ENCODE results near the gene RNASEL.

The RNASEL gene

DNA sequence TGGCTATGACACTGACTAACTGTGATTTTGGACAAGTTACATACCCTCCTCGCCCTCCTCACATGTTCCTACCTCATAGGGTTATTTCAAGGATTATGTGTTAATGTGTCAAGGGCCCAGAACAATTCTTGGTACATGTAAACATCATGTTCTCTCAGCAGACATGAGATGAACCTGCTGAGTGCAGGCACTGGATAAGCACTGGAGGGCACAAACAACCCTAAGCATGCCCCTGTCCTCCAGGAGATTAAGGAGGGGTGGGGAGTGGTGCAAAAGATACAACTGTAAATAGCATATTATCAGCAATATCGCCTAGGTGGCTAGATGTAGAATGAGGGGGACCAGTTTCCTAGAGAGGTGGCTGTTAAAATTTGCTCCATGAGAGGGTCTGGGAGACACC, 32.9 kb upstream of the RNASEL start:
- H3K36me3 ChIP-seq (ENCODE audit: control insufficient read depth, low read length), result no peaks in the 10 kb centered on the region
- TF ChIP-seq, protein P1, sequence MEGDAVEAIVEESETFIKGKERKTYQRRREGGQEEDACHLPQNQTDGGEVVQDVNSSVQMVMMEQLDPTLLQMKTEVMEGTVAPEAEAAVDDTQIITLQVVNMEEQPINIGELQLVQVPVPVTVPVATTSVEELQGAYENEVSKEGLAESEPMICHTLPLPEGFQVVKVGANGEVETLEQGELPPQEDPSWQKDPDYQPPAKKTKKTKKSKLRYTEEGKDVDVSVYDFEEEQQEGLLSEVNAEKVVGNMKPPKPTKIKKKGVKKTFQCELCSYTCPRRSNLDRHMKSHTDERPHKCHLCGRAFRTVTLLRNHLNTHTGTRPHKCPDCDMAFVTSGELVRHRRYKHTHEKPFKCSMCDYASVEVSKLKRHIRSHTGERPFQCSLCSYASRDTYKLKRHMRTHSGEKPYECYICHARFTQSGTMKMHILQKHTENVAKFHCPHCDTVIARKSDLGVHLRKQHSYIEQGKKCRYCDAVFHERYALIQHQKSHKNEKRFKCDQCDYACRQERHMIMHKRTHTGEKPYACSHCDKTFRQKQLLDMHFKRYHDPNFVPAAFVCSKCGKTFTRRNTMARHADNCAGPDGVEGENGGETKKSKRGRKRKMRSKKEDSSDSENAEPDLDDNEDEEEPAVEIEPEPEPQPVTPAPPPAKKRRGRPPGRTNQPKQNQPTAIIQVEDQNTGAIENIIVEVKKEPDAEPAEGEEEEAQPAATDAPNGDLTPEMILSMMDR (IDR thresholded peaks at IDR 0.05; ENCODE audit: low read depth, low read length, poor library complexity, severe bottlenecking), result no peak
- no peak for TF ChIP-seq EZH2phosphoT487 (IDR thresholded peaks at IDR 0.05; ENCODE audit: borderline replicate concordance, low read length)
- no peaks in the 10 kb centered on the region for H3K27me3 ChIP-seq (ENCODE audit: control insufficient read depth, low read length)
- no peaks in the 10 kb centered on the region for H3K79me2 ChIP-seq (ENCODE audit: control insufficient read depth, low read length)
- H3K4me3 ChIP-seq (ENCODE audit: low read length), result no peak overlapping the region
- no peak overlapping the region for H3K4me2 ChIP-seq (ENCODE audit: low read length)
- no peaks in the 10 kb centered on the region; the same call in 1 of the 2 replicates for H3K9me3 ChIP-seq (ENCODE audit: control insufficient read depth, insufficient read depth, low read length)
- H3F3A ChIP-seq (ENCODE audit: control insufficient read depth, insufficient read depth), result peaks cover 13% of the 10 kb centered on the region
- no peaks in the 10 kb centered on the region for H3K9me2 ChIP-seq (replicated peaks; ENCODE audit: control insufficient read depth, low read length)
- no peaks in the 10 kb centered on the region for H4K20me1 ChIP-seq (ENCODE audit: control insufficient read depth, insufficient read depth, low read depth, low read length)
- no peak overlapping the region for H3K27ac ChIP-seq (ENCODE audit: low read depth, low read length)
- H3K4me1 ChIP-seq (ENCODE audit: control insufficient read depth, low read length), result peaks cover 92% of the 10 kb centered on the region

DNA sequence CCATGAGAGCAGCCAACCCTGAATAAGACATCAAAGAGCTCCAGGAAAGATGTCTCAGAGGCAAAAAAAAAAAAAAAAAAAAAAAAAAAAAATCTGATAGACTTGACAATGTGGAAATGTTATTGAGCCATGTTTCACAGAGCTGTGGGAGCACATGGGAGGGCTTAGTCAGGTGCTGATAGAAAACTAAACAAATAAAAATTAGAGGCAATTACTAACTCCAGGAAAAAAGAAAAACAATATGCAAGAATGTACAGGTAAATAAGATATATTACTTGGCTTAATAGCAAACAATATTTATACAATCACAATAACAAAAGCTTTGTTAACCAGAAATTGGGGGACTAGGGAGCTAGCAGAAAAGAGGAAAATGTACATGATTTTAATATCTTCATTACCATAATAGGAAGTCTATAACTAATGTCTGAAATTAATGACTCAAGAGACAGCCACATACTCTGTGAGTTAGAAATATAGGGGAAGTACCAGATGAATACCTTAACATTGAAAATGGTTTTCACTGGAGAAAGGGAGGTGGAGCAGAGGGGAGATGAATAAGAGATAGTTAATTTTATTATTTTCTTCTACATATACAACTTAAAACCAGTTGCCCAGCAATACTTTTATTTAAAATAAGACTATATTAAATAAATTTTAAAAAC, 32.0 kb upstream of the RNASEL start:
- Histone ChIP-seq H4K20me1 (ENCODE audit: control insufficient read depth, insufficient read depth, low read depth, low read length) (no peaks in the 10 kb centered on the region), H3F3A (ENCODE audit: control insufficient read depth, insufficient read depth) (peaks cover 17% of the 10 kb centered on the region), H3K9me2 (replicated peaks; ENCODE audit: control insufficient read depth, low read length) (no peaks in the 10 kb centered on the region), H3K36me3 (ENCODE audit: control insufficient read depth, low read length) (no peaks in the 10 kb centered on the region), H3K79me2 (ENCODE audit: control insufficient read depth, low read length) (no peaks in the 10 kb centered on the region), H3K27ac (ENCODE audit: low read depth, low read length) (no peak overlapping the region), H3K27me3 (ENCODE audit: control insufficient read depth, low read length) (no peaks in the 10 kb centered on the region), H3K4me2 (ENCODE audit: low read length) (no peak overlapping the region), H3K4me1 (ENCODE audit: control insufficient read depth, low read length) (peaks cover 92% of the 10 kb centered on the region), H3K9me3 (ENCODE audit: control insufficient read depth, insufficient read depth, low read length) (no peaks in the 10 kb centered on the region; the same call in 1 of the 2 replicates), H3K4me3 (ENCODE audit: low read length) (no peak overlapping the region)
- no peak for TF ChIP-seq EZH2phosphoT487 (IDR thresholded peaks at IDR 0.05; ENCODE audit: borderline replicate concordance, low read length)
- TF ChIP-seq, protein P1 (IDR thresholded peaks at IDR 0.05; ENCODE audit: low read depth, low read length, poor library complexity, severe bottlenecking), result no peak

DNA sequence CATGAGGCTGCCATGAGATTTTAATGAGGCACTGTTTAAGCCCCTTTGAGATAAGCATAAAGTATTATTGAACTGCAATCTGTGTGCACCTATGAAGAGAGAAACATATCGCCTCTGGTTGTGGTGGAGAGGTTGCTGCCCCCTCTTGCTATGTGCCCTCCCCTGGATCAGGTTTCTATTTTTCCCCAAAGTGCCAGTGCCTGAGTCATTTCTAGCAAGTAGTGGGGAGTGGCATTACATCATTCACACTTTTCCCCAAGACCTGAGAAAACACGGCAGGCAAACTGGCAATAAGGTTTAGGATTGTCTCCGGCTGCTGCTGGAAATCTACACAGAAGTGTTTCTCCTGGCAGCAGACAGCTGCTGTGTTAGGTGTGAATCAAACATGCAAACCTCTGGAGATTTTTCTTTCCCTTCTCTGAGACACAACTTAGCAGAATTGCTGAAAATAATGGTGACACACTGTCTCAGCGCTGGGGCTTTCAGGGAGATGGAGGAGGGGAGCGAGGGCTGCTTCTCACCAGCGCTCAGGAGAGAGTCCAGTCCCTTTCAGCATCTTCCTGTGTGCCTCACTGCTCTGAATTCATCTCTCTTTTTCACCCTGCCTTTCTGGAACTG, 28.8 kb upstream of the RNASEL start:
- Histone ChIP-seq H3K27me3 (ENCODE audit: control insufficient read depth, low read length) (0 out of 2 replicates have a peak, but pooled peaks cover 5% of the 10 kb centered on the region), H3F3A (ENCODE audit: control insufficient read depth, insufficient read depth) (peaks cover 25% of the 10 kb centered on the region), H3K9me2 (replicated peaks; ENCODE audit: control insufficient read depth, low read length) (no peaks in the 10 kb centered on the region), H4K20me1 (ENCODE audit: control insufficient read depth, insufficient read depth, low read depth, low read length) (no peaks in the 10 kb centered on the region), H3K9me3 (ENCODE audit: control insufficient read depth, insufficient read depth, low read length) (no peaks in the 10 kb centered on the region; the same call in 1 of the 2 replicates), H3K4me1 (ENCODE audit: control insufficient read depth, low read length) (peaks cover 84% of the 10 kb centered on the region), H3K79me2 (ENCODE audit: control insufficient read depth, low read length) (no peaks in the 10 kb centered on the region), H3K4me2 (ENCODE audit: low read length) (peak overlapping the region; percentile 96), H3K27ac (ENCODE audit: low read depth, low read length) (peak overlapping the region; percentile 7; the same call in 1 of the 2 replicates), H3K4me3 (ENCODE audit: low read length) (peak overlapping the region; percentile 23), H3K36me3 (ENCODE audit: control insufficient read depth, low read length) (no peaks in the 10 kb centered on the region)
- TF ChIP-seq, protein P1 (IDR thresholded peaks at IDR 0.05; ENCODE audit: low read depth, low read length, poor library complexity, severe bottlenecking), result no peak

All from DOHH2 (cell line).